Parathyroid adenoma (tissue), 2 donors: Measurements from ENCODE around the gene MIB2.

Source experiments
- H2AFZ ChIP-seq: fragments of 300-600 bp; sonication (generic); one replicate; pipeline ENCODE4 v1.7.0; 2017; ENCODE audit warnings: antibody characterized with exemption, mild to moderate bottlenecking
- H3K27ac ChIP-seq: fragments of 300-600 bp; sonication (generic); one replicate; pipeline ENCODE4 v1.7.0; 2017
- H3K27me3 ChIP-seq: fragments of 300-600 bp; sonication (generic); one replicate; pipeline ENCODE4 v1.7.0; 2017; ENCODE audit warnings: low read length; ENCODE audit not compliant: control insufficient read depth, insufficient read depth
- H3K36me3 ChIP-seq: fragments of 300-600 bp; sonication (generic); one replicate; pipeline ENCODE4 v1.7.0; 2017; ENCODE audit warnings: low read length; ENCODE audit not compliant: control insufficient read depth, insufficient read depth
- H3K4me1 ChIP-seq: fragments of 300-600 bp; sonication (generic); one replicate; pipeline ENCODE4 v1.7.0; 2017; ENCODE audit warnings: control low read depth
- H3K4me2 ChIP-seq: fragments of 300-600 bp; sonication (generic); one replicate; pipeline ENCODE4 v1.7.0; 2017; ENCODE audit warnings: low read length
- H3K4me3 ChIP-seq: fragments of 300-600 bp; sonication (generic); one replicate; pipeline ENCODE4 v1.7.0; 2017; ENCODE audit warnings: low read depth, low read length
- H3K79me2 ChIP-seq: fragments of 300-600 bp; sonication (generic); one replicate; pipeline ENCODE4 v1.7.0; 2017; ENCODE audit warnings: control low read depth
- H3K9ac ChIP-seq: fragments of 300-600 bp; sonication (generic); one replicate; pipeline ENCODE4 v1.7.0; 2017; ENCODE audit warnings: mild to moderate bottlenecking
- H3K9me3 ChIP-seq: fragments of 300-600 bp; sonication (generic); one replicate; pipeline ENCODE4 v1.7.0; 2017; ENCODE audit warnings: low read length; ENCODE audit not compliant: control insufficient read depth
- CTCF ChIP-seq: fragments of 300-600 bp; sonication (generic); IDR thresholded peaks from one replicate; pipeline ENCODE4 v1.7.0; 2017; ENCODE audit warnings: antibody characterized with exemption, mild to moderate bottlenecking
- donor health status: primary hyperparathyroidism.

The MIB2 gene

GRCh38 chr1:1582585-1583346 is 32.5 kb upstream of the MIB2 start:
- H3K27ac ChIP-seq: no peak overlapping the region
- H3K4me2 ChIP-seq: no peak overlapping the region
- no peaks in the 10 kb centered on the region for H3K36me3 ChIP-seq
- H3K4me1 ChIP-seq: no peaks in the 10 kb centered on the region
- H2AFZ ChIP-seq: no peak overlapping the region
- no peak overlapping the region for H3K9ac ChIP-seq
- H3K9me3 ChIP-seq: no peaks in the 10 kb centered on the region
- no peaks in the 10 kb centered on the region for H3K79me2 ChIP-seq
- no peak overlapping the region for H3K4me3 ChIP-seq
- TF ChIP-seq CTCF: no peak
- no peaks in the 10 kb centered on the region for H3K27me3 ChIP-seq

GRCh38 chr1:1583347-1584010 is 31.8 kb upstream of the MIB2 start:
- H3K9ac ChIP-seq: no peak overlapping the region
- no peaks in the 10 kb centered on the region for H3K79me2 ChIP-seq
- no peaks in the 10 kb centered on the region for H3K9me3 ChIP-seq
- H3K27me3 ChIP-seq: no peaks in the 10 kb centered on the region
- no peak overlapping the region for H3K4me2 ChIP-seq
- H2AFZ ChIP-seq: no peak overlapping the region
- H3K36me3 ChIP-seq: no peaks in the 10 kb centered on the region
- no peak overlapping the region for H3K4me3 ChIP-seq
- no peaks in the 10 kb centered on the region for H3K4me1 ChIP-seq
- no peak for TF ChIP-seq CTCF
- no peak overlapping the region for H3K27ac ChIP-seq

- Histone ChIP-seq H3K9ac (no peak overlapping the region), H2AFZ (no peak overlapping the region), H3K4me2 (no peak overlapping the region), H3K4me3 (no peak overlapping the region), H3K36me3 (no peaks in the 10 kb centered on the region), H3K79me2 (no peaks in the 10 kb centered on the region), H3K4me1 (no peaks in the 10 kb centered on the region), H3K9me3 (no peaks in the 10 kb centered on the region), H3K27me3 (no peaks in the 10 kb centered on the region), H3K27ac (no peak overlapping the region)
- TF ChIP-seq CTCF: no peak
Observed at GRCh38 chr1:1591452-1591851, 23.8 kb upstream of the MIB2 start.

- no peaks in the 10 kb centered on the region for H3K4me1 ChIP-seq
- no peaks in the 10 kb centered on the region for H3K36me3 ChIP-seq
- no peak for TF ChIP-seq CTCF
- no peak overlapping the region for H3K4me2 ChIP-seq
- no peak overlapping the region for H2AFZ ChIP-seq
- H3K27me3 ChIP-seq: no peaks in the 10 kb centered on the region
- no peaks in the 10 kb centered on the region for H3K9me3 ChIP-seq
- no peak overlapping the region for H3K9ac ChIP-seq
- H3K4me3 ChIP-seq: no peak overlapping the region
- no peaks in the 10 kb centered on the region for H3K79me2 ChIP-seq
- H3K27ac ChIP-seq: no peak overlapping the region
Observed at GRCh38 chr1:1593834-1594601, 21.3 kb upstream of the MIB2 start.
